22Rv1 (cell line): ENCODE results near the gene LRP8.

Source experiments
- H3K27ac ChIP-seq: fragments of 450-650 bp; 2 replicates; pipeline ENCODE4 v1.5.1; 2017
- CTCF ChIP-seq: fragments of 450-650 bp; IDR thresholded peaks from 2 replicates; pipeline ENCODE4 v1.5.1; 2017; ENCODE audit warnings: mild to moderate bottlenecking
- ZFX ChIP-seq: fragments of 450-650 bp; IDR thresholded peaks from 2 replicates; pipeline ENCODE4 v1.6.1; 2017; ENCODE audit warnings: antibody characterized with exemption, borderline replicate concordance

The LRP8 gene

GRCh38 chr1:53256511-53257453 is 71.1 kb downstream of the LRP8 start:
- no peak for TF ChIP-seq CTCF
- TF ChIP-seq ZFX, result no peak

GRCh38 chr1:53255031-53255430 is 72.8 kb downstream of the LRP8 start:
- no peak overlapping the region for H3K27ac ChIP-seq
- no peak; the same call in 1 of the 2 replicates for TF ChIP-seq CTCF
- no peak for TF ChIP-seq ZFX

More at GRCh38 chr1:53256511-53257453, 71.1 kb downstream of the LRP8 start:
- H3K27ac ChIP-seq, result no peak overlapping the region

GRCh38 chr1:53254011-53254640 is 73.7 kb downstream of the LRP8 start:
- no peak overlapping the region for H3K27ac ChIP-seq
- TF ChIP-seq ZFX (no peak), CTCF (no peak)

GRCh38 chr1:53250325-53250724 is 77.5 kb downstream of the LRP8 start:
- no peak for TF ChIP-seq CTCF
- no peak for TF ChIP-seq ZFX
- no peak overlapping the region for H3K27ac ChIP-seq

GRCh38 chr1:53249706-53250105 is 78.2 kb downstream of the LRP8 start:
- H3K27ac ChIP-seq, result no peak overlapping the region
- TF ChIP-seq CTCF (no peak), ZFX (no peak)

- TF ChIP-seq CTCF, result no peak
- no peak for TF ChIP-seq ZFX
- H3K27ac ChIP-seq, result no peak overlapping the region
Measured at GRCh38 chr1:53246261-53247134, 81.4 kb downstream of the LRP8 start.
